A673 (cell line): Measurements from ENCODE around the gene DLD. TPM values are rescaled to one million over a fixed set of nuclear protein-coding genes. Genes with fewer than 3 reads are reported as not detected.

ENCODE experiments used
- BruUV-seq: library from RNA; stranded (reverse); fragments of 400-500 nt; replicated peaks from 2 replicates; lab custom pipeline; 2021; lab: Mats Ljungman, UMichigan
- CTCF ChIA-PET: fragments of 300-600 bp; sonication (Branson Sonifier 250); formaldehyde crosslinking; loops from one replicate; lab custom pipeline; 2022; ENCODE audit warnings: antibody characterized with exemption; lab: Charles Lee
- POLR2A ChIA-PET: fragments of 300-600 bp; sonication (Branson Sonifier 250); formaldehyde crosslinking; loops from one replicate; lab custom pipeline; 2022; ENCODE audit warnings: antibody characterized with exemption; ENCODE audit not compliant: low non-redundant PET; lab: Charles Lee
- DNase-seq: peaks from one replicate; pipeline ENCODE4 v3.0.0-alpha.2; 2015; ENCODE audit warnings: low spot score
- H3K27ac ChIP-seq: fragments of 200-600 bp; sonication (generic); 2 replicates; pipeline ENCODE4 v1.5.1; 2016; ENCODE audit warnings: mixed run types, low read depth, mild to moderate bottlenecking, mixed read lengths, antibody characterized with exemption, low read length; ENCODE audit not compliant: poor library complexity, severe bottlenecking
- H3K27me3 ChIP-seq: fragments of 200-600 bp; sonication (generic); replicated peaks from 2 replicates; pipeline ENCODE4 v1.6.1; 2017; ENCODE audit warnings: mixed run types, low read depth, mild to moderate bottlenecking, mixed read lengths, antibody characterized with exemption, low read length; ENCODE audit not compliant: insufficient read depth, poor library complexity
- H3K36me3 ChIP-seq: fragments of 200-600 bp; sonication (generic); 2 replicates; pipeline ENCODE4 v1.6.1; 2016; ENCODE audit warnings: mixed run types, mild to moderate bottlenecking, mixed read lengths, antibody characterized with exemption, low read length; ENCODE audit not compliant: insufficient read depth, poor library complexity, severe bottlenecking
- H3K4me1 ChIP-seq: fragments of 200-600 bp; sonication (generic); 2 replicates; pipeline ENCODE4 v1.6.1; 2017; ENCODE audit warnings: mixed run types, mild to moderate bottlenecking, mixed read lengths, antibody characterized with exemption, low read length; ENCODE audit not compliant: insufficient read depth, poor library complexity, severe bottlenecking
- H3K4me3 ChIP-seq: fragments of 200-600 bp; sonication (generic); 2 replicates; pipeline ENCODE4 v1.5.1; 2016; ENCODE audit warnings: low read depth, mixed run types, mild to moderate bottlenecking, mixed read lengths, low read length; ENCODE audit not compliant: poor library complexity, severe bottlenecking
- H3K9me3 ChIP-seq: fragments of 200-600 bp; sonication (generic); 2 replicates; pipeline ENCODE4 v1.6.1; 2016; ENCODE audit warnings: mixed run types, low read depth, mild to moderate bottlenecking, mixed read lengths, antibody characterized with exemption, low read length; ENCODE audit not compliant: poor library complexity, severe bottlenecking
- CTCF ChIP-seq: fragments of 300-800, 200-600 bp; sonication (generic); conservative IDR thresholded peaks from 2 replicates; pipeline ENCODE4 v1.5.1; 2017; ENCODE audit warnings: low read depth, mild to moderate bottlenecking, antibody characterized with exemption, low read length, moderate library complexity, mixed read lengths
- EZH2 ChIP-seq: fragments of 200-600 bp; sonication (generic); IDR thresholded peaks from 2 replicates; pipeline ENCODE4 v1.6.1; 2017; ENCODE audit warnings: borderline replicate concordance, low read depth, mild to moderate bottlenecking, mixed read lengths, antibody characterized with exemption, low read length; ENCODE audit not compliant: poor library complexity, severe bottlenecking
- intact Hi-C: fragments of 100-400 bp; cut with micrococcal nuclease; formaldehyde crosslinking; loops from one replicate; pipeline ENCODE4 v1.10.0; 2022; ENCODE audit not compliant: unreplicated experiment
- total RNA-seq: library from RNA; stranded (reverse); gene quantifications from 2 replicates; pipeline ENCODE4 v1.2.3, GENCODE V29; 2021

DLD gene
- total RNA-seq, 1 experiment from 2014 or later: 121 TPM

GRCh38 chr7:107900496-107901015 is 9.6 kb downstream of the DLD start:
- Histone ChIP-seq H3K36me3 (peaks cover 36% of the 10 kb centered on the region), H3K4me1 (no peaks in the 10 kb centered on the region), H3K27ac (no peak overlapping the region), H3K4me3 (no peak overlapping the region), H3K9me3 (no peaks in the 10 kb centered on the region), H3K27me3 (no peaks in the 10 kb centered on the region)
- BruUV-seq: no TSS peak
- no peak for DNase-seq
- ChIA-PET POLR2A (no interaction called here), CTCF (no interaction called here)
- intact Hi-C loops: no loop called here
- TF ChIP-seq EZH2: no peak
- TF ChIP-seq CTCF: no peak

DNA sequence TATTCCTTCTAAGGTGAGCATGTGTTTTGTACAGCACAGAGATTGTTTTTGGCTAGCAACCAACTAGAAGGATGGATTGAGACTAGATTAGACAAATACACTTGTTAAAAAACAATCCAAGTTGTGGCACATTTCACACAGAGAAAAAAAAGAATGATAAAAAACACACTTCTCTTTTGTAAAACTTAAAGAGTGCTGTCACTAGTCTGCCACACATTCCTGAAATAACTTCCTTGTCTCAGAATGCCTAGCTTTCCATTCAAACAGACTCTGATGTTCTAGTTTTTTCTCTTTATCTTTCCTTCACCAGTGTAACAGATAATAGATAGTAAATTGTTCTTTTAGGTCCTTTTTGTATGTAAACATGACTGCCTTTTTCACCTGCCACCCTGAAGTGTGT is 11.4 kb downstream of the DLD start:
- H3K9me3 ChIP-seq: no peaks in the 10 kb centered on the region
- no peak overlapping the region for H3K27ac ChIP-seq
- H3K27me3 ChIP-seq: no peaks in the 10 kb centered on the region
- no peak overlapping the region for H3K4me3 ChIP-seq
- BruUV-seq: no TSS peak
- no peak for TF ChIP-seq CTCF
- no peak for TF ChIP-seq EZH2
- CTCF ChIA-PET: no interaction called here
- no peak for DNase-seq
- intact Hi-C loops: no loop called here
- H3K36me3 ChIP-seq: peaks cover 53% of the 10 kb centered on the region
- POLR2A ChIA-PET: no interaction called here
- H3K4me1 ChIP-seq: no peaks in the 10 kb centered on the region

- no peaks in the 10 kb centered on the region for H3K27me3 ChIP-seq
- POLR2A ChIA-PET: no interaction called here
- no peak for DNase-seq
- intact Hi-C loops: no loop called here
- TF ChIP-seq CTCF (no peak), EZH2 (no peak)
- H3K9me3 ChIP-seq: peaks cover 3% of the 10 kb centered on the region
- CTCF ChIA-PET: no interaction called here
- H3K36me3 ChIP-seq: peaks cover 94% of the 10 kb centered on the region
- H3K4me1 ChIP-seq: no peaks in the 10 kb centered on the region
- H3K27ac ChIP-seq: no peak overlapping the region
- H3K4me3 ChIP-seq: no peak overlapping the region
- BruUV-seq: no TSS peak
Measured at GRCh38 chr7:107907790-107908189, 16.8 kb downstream of the DLD start.
